ENCODE results near the gene ZC3H8.
"Not testable (repeated sequence)": the region's sequence is repeated elsewhere in the genome, so short reads cannot be mapped to it uniquely, and the experiment has no call there.

ZC3H8 gene

DNA sequence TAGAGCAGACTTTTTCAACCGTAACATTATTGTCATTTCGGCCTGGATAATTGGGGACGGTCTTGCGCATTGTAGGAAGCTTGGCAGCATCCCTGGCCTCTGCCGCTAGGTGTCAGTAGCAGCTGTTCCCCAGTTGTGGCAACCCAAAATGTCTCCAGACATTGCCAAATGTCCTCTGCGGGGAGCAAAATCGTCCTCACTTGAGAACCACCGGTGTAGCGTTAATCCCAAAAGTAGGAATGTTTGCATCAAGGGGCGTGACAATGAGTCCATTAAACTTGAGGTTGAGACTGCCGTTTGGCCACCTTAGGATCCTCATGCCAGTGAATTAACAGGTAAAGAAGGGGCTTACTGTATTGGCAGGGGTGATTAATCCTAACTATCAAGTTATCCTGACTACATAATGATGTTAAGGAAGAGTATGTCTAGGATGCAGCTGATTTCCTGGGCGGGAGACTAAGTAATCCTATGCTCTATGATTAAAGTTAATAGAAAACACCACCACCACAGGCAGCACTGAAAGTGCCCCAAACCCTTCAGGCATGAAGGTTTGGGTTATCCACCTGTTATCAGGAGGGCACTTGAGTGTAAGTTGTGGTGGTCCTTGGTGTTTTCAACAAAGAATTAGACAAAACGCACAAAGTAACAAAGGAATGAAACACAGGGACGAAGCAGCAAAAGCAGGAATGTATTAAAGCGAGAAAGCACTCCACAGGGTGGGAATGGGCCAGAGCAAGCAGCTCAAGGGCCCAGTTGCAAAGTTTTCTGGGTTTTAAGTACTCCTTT, 4.9 kb upstream of the ZC3H8 start:
- DNase-seq (ENCODE audit: low read depth in 4 of 4, low spot score in 1 of 4) = peak; percentile 53 to 75 (median 71)

DNA sequence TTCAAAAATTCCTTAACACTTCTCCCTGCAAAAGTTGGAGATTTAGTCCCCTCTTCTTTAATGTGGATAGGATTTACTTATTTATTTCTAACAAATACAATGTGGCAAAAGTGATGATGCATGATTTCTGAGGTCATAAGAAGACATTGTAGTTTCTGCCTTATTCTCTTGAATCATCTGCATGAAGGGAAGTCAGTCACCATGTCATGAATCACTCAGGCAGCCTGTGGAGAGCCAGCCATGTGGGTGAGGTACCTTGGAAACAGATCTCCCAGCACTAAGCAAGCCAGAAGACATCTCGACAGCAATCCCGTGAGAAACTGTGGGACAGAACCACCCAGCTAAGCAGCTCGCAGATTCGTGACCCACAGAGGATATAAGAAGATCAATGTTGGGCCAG, 2.7 kb upstream of the ZC3H8 start:
- DNase-seq (ENCODE audit: low read depth in 4 of 4, low spot score in 1 of 4) = no peak

DNA sequence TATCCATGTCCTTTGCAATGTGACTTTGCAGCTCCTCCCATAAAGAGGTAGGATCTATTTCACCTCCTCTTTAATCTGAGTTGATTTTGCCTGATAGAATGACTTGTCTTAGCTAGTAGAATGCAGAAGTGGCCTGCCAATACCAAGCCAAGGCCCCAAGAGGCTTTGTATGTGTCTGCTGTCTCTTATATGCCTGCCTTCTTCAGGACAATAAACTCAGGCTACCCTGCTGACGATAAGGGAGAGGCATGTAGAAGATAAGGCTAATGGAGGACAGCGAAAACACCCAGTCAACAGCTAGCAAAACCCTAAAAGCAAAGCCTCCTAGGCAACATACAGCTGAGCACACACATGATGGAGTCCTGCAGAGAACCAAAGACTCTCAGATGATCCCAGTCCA, 1.8 kb upstream of the ZC3H8 start:
- DNase-seq (ENCODE audit: low read depth in 4 of 4, low spot score in 1 of 4) = no peak

DNA sequence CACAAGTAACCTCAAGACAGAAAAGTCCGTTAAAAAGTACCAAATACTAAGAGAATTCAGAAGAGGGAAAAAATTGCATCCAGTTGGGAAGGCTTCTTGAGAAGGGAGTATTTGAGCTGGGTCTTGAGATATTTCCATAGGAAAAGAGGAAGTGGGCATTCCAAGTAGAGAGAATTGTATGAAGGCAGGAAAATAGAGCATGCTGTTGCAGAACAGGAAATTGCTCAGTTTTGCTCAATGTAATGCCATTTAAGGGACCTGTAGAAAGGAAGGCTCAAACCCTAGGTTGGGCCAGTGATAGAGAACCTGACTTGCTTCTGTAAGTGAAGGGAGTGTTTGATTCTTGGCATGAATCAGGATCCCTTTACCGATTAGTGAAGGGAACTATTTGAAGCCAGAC, 1.0 kb upstream of the ZC3H8 start:
- DNase-seq (ENCODE audit: low read depth in 4 of 4, low spot score in 1 of 4) = no peak

DNA sequence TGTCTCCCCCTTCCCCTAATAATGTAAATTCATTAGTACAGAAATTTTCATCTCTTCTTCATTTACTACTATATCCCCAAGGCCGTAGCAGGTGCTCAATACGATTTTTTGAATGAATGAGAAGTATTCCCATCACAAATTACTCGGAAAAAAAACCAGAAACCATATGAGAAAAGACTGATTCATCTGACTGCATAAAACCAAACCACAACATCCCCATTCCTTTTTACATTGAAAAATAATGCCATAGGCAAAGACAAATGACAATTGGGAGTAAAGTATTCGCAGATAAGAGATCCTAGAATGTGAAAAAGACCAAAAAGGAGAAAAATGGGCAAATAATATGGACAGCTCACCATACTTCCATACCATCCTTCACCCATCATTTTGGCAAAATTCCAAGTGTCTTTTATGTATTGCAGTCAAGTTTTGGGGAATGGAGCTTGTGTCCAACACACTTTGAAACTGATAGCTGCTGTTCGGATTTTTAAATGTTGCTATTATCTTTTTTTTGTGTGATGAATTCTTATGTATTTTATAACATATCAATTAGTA, 1.5 kb downstream of the ZC3H8 start:
- DNase-seq (ENCODE audit: low read depth in 4 of 4, low spot score in 1 of 4) = no peak

DNA sequence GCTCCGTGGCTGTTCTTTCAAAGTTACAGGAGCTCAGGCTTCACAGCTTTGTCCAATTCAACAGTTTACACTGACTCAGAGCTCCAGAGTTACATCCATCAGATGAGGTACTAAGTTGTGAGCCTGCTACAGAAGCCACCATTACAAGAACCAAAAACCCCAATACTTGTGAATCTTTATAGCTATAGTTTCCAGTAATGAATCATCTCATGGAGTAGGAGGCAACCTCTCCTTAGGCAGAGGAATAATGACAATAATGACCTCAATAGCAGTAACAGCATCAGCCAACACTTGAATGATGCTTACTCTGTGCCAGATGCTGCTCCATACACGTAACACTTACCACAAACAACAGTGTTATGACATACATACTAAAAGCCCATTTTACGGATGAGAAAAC, 3.6 kb downstream of the ZC3H8 start:
- no peak for DNase-seq (ENCODE audit: low read depth in 4 of 4, low spot score in 1 of 4)

DNA sequence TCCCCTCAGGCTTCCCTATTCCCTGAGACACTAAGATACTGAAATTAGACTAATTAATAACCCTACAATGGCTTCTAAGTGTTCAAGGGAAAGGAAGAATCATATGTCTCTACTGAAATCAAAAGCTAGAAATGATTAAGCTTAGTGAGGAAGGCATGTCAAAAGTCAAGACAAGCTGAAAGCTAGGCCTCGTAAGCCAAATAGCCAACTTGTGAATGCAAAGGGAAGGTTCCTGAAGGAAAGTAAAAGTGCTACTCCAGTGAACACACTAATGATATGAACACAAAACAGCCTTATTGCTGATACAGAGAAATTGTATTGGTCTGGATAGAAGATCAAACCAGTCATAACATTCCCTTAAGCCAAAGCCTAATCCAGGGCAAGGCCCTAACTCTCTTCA, 10.0 kb downstream of the ZC3H8 start:
- no peak for DNase-seq (ENCODE audit: low read depth in 4 of 4, low spot score in 1 of 4)

DNA sequence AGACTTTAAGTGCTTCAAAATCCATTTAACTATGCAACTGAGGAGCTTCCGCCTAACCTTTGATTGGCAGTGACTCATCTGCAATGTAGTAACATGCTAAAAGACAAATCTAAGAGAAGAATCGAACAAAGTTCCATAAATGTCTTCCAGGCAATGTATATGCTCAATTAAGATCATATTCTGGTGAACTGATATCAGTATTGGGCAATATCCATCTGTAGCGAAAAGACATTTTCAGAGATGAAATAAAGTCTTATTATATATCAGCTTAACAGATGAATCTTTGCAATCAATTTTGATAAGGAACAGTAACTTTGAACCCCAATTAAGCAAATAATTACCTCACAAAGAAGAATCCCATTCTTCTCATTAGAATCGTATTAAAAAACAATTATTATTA, 11.6 kb downstream of the ZC3H8 start:
- DNase-seq (ENCODE audit: low read depth in 4 of 4, low spot score in 1 of 4) = no peak

DNA sequence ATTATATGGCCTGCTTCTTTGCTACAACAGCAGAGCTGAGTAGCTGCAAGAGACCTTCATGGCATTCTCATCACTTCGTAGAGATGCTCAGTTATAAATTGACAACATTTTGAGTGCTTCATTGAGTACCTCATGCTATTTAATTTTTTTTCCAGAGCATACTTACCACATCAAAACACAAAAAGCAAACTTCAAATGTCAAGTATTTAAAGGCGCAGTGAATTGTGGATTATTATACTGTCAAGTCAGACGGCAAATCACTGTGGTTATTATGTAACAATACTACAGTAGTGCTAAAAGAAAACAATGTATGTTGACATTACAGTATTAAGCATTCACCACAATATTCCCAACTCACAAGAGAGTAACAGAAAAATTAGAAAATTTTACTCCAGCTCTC, 12.5 kb downstream of the ZC3H8 start:
- DNase-seq (ENCODE audit: low read depth in 4 of 4, low spot score in 1 of 4) = no peak

DNA sequence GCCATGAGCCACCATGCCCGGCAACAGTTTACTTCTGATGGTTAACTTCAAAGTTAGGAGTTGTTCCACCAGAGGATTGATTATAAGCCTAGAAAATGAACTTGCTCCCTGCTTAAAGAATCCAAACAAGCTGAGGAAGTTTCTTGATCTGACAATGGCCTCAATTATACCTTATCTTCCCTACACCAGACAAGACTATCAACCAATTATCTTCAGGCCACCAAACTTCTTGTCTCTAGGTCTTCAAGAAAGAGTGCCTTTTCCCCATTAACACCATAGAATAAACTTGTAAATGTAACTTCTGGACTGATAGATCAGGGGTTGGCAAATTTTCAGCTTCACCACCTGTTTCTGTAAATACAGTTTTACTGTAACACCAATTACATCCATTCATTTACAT, 15.0 kb downstream of the ZC3H8 start:
- no peak for DNase-seq (ENCODE audit: low read depth in 4 of 4, low spot score in 1 of 4)

DNA sequence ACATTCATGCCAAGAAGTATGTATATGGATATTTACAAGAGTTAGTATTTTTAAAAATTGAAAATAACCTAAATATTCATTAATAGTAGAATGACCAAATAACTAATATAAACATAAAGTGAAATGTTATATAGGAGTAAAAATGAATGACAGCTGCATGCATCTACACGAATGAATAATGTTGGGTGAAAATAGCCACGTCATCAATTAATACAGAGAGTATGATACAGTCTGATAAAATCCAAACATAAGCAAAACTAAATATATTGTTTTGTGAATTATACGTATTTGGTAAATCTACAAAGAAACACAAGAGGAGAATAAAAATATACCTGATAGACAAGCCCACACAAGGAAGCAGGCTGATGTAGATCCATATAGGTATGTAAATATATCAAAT, 24.5 kb downstream of the ZC3H8 start:
- no peak for DNase-seq (ENCODE audit: low read depth in 4 of 4, low spot score in 1 of 4)

DNA sequence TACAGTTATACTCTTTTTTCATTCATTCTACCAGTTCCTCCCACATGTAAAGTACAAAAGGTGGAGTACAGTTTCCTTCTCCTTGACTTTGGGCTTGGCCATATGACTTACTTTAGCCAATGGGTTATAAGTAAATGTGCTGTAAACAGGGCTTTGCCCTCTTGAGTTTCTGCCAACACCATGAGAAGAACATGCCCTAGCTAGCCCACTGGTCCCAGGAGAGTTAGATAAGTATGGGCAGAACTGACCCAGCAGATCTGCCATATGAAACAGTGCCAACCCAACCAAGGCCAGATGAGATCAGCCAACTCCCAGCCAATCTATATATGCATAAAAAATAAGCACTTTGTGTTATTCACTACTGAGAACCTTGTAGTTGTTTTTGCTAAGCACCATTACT, 25.5 kb downstream of the ZC3H8 start:
- DNase-seq (ENCODE audit: low read depth in 4 of 4, low spot score in 1 of 4) = no peak

DNA sequence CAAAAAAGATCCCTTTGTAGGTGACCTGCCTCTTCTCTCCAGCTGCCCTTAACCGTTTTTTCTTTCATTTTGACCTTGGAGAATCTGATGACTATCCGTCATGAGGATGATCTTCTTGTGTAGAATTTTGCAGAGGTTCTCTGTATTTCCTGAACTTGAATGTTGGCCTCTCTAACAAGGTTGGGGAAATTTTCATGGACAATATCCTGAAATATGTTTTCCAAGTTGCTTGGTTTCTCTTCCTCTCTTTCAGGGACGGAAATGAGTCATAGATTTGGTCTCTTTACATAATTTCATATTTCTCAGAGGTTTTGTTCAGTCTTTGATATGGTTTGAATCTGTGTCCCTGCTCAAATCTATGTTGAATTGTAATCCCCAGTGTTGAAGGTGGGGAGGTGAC, 34.0 kb downstream of the ZC3H8 start:
- DNase-seq (ENCODE audit: low read depth in 4 of 4, low spot score in 1 of 4) = no peak

DNA sequence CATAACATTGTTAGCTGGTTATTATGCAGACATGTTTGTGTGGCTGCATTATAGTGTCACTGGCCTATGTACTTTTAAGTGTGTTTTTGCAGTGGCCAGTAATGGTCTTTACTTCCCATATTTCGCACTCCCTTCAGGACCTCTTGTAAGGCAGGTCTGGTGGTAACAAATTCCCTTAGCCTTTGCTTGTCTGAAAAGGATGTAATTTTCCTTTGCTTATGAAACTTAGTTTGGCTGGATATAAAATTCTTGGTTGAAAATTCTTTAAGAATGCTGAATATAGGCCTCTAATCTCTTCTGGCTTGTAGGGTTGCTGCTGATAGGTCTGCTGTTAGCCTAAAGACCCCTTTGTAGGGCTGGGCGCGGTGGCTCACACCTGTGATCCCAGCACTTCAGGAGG, 34.7 kb downstream of the ZC3H8 start:
- no peak for DNase-seq (ENCODE audit: low read depth in 4 of 4, low spot score in 1 of 4)

DNA sequence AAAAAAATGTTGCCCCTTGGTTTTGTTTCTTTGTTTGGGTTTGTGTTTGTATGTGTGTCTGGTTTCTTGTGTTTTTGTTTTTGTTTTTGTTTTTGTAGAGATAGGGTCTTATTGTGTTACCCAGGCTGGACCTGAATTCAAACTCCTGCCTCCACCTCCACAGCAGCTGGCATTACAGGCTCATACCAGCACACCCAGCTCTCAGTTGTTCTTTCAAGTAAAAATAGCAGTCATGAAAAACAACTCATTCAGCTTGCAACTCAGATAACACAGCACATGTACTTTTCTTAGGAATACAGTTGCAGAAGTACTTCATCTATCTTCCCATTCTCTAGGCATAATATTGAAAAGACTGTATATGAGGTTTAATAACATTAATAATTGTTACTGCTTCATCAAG, 37.0 kb downstream of the ZC3H8 start:
- no peak for DNase-seq (ENCODE audit: low read depth in 4 of 4, low spot score in 1 of 4)

DNA sequence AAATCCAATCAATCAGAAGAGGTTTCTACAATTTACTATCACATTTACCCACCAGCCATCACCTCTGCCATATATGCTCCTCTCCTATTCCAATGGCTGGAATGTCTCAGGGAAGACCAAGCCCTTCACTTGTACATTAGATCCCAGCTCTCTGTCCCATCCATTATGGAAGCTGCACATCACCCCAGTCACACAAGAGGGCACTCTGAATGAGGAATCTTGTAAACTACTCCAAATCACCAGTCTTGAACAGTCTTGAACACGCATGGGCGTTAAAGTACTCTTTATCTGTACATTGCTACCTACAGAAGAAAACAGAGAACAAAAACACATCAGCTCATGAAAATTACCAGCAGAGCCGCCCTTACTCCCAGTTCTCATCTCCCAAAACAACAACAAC, 38.7 kb downstream of the ZC3H8 start:
- no peak for DNase-seq (ENCODE audit: low read depth in 4 of 4, low spot score in 1 of 4)

DNA sequence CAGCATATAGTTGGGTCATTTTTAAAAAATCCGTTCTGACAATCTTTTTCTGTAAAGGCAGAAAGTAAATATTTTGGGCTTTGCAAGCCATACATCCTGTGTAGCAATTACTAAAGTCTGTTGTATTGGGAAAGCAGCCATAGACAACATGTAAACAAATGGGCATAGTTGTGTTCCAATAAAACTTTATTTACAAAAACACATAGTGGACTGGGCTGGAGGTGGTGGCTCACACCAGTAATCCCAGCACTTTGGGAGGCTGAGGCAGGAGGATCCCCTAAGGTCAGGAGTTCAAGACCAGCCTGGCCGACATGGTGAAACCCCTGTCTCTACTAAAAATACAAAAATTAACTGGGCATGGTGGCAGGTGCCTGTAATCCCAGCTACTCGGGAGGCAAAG, 46.9 kb downstream of the ZC3H8 start:
- not testable (repeated sequence) for DNase-seq (ENCODE audit: low read depth in 4 of 4, low spot score in 1 of 4)

DNA sequence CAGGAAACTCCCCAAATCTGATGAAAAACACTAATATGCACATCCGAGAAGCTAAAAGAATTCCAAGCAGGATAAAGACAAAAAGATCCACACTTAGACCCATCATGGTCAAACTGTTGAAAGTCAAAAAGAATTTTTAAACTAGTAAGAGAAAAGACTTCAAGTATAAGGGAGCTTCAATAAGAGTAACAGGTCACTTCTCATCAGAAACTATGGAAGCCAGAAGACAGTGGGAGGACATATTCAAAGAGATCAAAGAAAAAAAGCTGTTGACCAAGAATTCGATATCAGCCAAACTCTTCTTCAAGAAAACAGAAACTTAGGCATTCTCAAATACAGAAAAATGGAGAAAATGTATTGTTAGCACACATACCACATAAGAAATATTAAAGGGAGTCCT, 50.4 kb downstream of the ZC3H8 start:
- DNase-seq (ENCODE audit: low read depth in 4 of 4, low spot score in 1 of 4) = no peak

DNA sequence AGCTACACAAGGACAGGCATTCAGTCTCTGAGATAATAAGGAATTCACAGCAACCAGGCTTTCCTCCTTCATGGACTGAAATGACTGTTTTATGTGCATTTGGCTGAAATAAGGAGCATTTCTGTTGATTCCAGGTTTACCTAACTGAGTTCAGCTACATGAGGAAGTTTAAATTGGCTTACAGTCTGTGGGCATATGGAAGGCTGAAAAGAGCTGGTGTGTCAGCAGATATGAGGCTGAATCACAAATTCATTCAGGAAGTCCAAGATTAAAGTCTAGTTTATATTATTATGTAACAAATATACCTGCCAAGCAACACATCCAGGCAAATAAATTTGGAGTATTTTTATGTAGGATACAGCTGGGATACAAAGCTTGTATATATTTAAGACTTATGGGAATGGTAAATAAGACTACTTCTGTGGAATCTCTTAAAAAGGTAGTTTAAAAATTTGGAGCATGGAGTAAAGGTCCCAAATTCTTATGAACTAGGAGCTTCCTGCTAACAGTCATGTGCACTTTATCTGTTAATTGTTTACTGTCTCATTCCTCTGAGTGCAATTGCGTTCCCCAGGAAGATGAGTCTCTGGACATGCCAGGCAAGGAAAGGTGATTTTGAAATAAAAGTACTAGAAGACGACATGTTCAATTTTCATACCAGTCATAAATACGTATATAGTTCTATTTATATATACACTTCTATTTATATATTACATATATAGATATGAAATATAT, 53.0 kb downstream of the ZC3H8 start:
- no peak for DNase-seq (ENCODE audit: low read depth in 4 of 4, low spot score in 1 of 4)

DNA sequence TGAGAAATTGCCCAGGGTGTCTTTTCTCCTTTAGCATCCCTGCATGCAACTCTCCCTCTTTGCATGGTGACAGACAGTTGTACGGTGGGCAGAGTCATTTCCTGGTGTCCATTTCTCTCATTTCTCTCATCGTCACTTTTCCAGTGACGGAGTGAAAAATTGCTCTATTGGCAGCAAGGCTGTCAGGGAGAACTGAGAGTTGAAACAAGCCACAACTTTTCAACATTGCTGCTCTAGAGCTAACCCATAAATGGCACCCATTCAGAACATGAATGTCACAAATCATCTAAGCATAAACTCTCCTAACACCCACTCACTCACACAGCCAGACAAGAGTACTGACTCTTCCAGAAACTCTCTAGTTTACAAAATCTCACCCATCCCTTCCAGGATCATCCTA, 55.7 kb downstream of the ZC3H8 start:
- DNase-seq (ENCODE audit: low read depth in 4 of 4, low spot score in 1 of 4) = no peak

DNA sequence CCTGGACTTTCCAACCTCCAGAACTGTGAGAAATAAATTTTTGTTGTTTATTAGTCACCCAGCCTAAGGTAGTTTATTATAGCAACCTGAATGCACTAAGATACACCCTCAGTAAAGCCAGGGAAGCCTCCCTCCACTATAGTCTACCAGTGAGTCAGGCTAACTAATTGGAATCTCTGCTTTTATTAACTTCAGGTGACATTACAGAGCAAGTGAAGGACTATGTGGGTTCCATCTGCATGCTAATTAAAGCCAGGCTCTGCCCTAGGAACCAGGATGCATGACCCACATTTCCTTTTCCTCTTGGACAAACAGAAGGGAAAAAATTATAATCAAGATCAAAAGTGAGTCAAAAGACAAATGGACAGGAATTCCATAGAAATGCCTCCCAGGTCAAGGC, 56.1 kb downstream of the ZC3H8 start:
- DNase-seq (ENCODE audit: low read depth in 4 of 4, low spot score in 1 of 4) = no peak

DNA sequence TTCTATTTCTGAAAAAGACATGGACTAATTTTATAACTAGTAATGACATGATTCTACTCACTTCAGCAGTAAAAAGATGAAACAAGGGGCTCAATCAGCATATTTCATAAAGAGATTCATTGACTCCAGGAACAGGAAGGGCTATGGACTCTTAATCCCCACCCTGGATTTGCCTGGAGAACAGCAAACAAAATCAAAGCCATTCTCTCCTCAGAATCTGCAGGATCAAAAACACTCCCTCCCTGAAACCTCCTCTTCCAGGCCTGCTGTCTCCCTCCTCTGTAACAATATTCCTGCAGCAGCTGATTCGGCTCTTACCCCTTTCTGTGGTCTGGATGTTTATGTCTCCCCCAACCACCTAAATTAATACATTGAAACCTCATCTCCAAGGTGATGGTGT, 57.0 kb downstream of the ZC3H8 start:
- no peak for DNase-seq (ENCODE audit: low read depth in 4 of 4, low spot score in 1 of 4)

DNA sequence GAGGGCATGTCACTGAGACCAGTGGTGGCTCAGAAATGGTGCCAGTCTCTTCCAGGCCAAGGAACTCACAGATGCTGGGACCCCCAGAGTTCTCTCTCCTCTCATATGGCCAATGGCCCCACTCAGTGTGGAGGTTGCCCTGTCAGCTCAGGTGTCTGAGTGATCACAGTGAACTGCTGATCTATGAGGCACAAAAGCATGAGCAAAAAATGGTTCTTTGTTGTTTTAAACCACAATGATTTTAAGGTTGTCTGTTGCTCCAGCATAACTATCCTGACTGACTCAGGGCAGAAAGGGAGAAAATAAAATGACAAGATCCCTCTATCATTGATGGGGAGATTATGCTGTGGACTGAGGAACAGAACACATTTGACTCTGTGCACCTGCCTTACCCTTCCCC, 58.9 kb downstream of the ZC3H8 start:
- no peak for DNase-seq (ENCODE audit: low read depth in 4 of 4, low spot score in 1 of 4)
